Stimulated activated CD8-positive, alpha-beta memory T cell treated with anti-CD3 and anti-CD28 coated beads, Interleukin-2, amount 100 ng/mL, for 1 hour (primary cell): ENCODE data around the gene WWP2.

Source experiments
- DNase-seq, 2 donors: peaks; one replicate each; pipeline ENCODE4 v3.0.0-alpha.2; 2020; ENCODE audit warnings: low read depth in 2 of 2

The WWP2 gene

GRCh38 chr16:69858191-69859104 is 96.3 kb downstream of the WWP2 start:
- no peak for DNase-seq

GRCh38 chr16:69859105-69859989 is 97.2 kb downstream of the WWP2 start:
- no peak for DNase-seq

- no peak for DNase-seq
These were observed 98.4 kb downstream of the WWP2 start for GRCh38 chr16:69860233-69861231.

DNA sequence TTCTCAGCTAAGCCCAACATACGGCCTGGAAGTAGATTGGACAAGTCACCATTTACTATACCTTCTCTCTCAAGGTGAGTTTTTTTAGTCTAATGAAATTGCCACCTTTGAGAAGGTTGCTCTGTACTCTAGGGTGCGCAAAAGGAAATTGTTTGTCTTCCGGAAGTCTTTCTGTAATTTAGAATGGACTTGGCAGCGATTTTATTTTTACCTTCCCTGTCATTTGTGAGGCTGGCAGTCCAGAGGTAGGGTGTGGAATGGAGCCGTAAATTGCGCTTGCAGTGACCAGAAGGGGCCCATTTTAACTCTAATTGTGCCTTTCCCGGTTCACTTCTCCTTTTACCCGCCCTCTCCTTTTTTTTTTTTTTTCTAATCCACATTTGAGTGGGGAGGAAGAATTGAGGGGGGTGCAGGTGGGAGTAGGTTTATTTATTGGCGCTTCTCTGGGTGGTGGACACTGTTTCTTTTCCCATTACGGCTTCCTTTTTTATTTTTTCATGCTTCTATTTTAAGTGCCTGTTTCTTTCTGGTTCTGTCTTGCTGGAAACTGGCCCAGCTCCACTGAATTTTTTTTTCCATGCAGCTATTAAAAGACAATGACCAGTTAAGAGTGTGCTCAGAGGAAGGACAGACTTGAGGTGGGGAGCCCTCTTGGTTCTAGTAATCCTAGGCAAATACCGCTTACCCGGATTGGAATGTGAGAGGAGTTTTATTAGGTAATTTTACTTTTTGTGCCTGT is 99.3 kb downstream of the WWP2 start:
- DNase-seq: no peak

GRCh38 chr16:69863401-69864281 is 101.5 kb downstream of the WWP2 start:
- no peak for DNase-seq

DNA sequence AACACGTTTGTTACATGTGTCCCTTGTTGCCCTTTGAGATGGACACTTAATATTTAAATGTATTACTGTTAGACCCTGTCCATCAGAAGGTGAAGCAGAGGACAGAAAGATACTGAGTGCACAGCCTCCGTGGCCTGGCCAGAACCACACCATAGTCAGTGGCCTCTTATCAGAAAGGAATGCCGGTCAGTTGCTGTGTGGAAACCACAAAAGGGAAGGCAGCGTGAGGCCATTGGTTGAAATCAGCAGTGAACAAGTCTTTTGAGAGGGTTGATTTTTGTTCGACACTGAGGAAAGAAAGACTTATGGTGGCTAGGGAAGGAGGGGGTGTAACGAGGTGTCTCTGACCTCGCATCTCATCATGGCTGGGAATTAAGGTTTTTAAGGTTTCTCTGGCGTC is 103.6 kb downstream of the WWP2 start:
- no peak for DNase-seq

DNA sequence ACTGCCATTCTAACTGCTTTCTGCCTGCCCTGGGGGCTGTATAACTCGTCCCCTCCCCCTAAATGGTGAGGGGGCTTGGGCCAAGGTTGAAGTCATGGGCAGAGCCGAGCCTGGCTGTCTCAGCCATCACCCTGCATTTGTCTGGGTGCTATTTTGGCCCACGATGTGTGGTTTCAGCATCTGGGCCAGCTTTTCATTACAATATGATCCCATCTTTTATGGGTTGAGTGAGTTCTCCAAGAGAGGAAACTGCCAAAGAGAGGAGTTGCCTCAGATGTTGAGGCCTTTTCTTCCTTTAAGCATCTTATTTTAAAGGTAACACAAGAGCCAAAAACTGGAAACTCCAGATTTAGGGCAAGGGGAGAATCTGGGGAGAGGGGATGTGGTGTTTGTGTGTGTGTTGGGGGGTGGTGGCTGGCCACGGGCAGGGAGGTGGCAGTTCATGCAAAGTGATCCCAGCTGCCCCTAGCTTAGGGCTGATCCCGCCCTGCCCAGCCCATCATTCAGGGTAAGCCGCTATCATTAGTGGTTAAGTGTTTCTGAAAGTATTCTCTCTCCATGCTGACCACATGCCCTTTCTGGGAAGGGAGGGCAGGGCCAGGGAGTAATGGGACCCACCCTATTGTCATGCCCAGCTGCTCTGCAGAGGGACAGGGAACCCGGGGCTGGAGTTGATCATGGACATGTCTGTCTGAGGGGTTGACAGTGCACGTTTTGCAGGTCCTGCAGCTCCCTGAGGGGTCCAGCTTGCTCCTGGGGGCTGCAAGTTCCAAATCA is 105.8 kb downstream of the WWP2 start:
- DNase-seq: no peak

DNA sequence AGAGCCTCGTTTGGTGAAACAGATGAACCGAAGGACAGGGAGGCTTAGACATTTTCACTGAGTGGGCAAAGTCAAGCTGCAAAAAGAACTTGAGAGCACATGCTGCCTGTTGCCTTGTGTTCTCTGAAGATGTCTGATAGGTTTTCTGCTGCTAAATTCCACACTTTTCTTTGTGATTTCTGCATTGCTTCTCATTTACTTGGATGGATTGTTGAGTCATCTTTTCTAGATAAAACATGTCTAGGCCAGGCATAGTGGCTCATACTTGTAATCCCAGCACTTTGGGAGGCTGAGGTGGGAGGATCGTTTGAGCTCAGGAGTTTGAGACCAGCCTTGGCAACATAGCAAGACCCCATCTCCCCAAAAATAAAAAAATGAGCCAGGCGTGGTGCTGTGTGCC is 108.6 kb downstream of the WWP2 start:
- DNase-seq: no peak

GRCh38 chr16:69871708-69872107 is 109.6 kb downstream of the WWP2 start:
- no peak for DNase-seq

- no peak for DNase-seq
These were observed 110.8 kb downstream of the WWP2 start for GRCh38 chr16:69872888-69873287.

DNA sequence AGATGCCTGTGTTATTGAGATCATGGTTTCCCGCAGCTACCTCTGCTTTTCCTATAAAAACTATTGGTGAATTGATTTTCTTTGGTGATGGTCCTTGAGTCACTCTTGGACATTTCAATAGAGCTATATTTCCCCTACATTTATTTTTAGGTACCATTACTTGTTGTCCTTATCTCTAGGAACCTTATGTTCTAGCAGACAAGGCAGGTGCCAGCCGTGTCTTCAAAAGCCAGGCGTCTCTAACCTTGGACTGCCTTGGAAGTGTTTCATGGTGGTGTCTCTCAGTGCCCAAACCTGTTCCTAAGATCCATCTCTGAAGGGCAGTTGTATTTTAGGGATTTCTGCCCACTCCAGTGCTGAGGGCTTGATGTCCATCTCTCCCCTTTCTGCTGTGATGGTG is 111.7 kb downstream of the WWP2 start:
- DNase-seq: no peak

DNA sequence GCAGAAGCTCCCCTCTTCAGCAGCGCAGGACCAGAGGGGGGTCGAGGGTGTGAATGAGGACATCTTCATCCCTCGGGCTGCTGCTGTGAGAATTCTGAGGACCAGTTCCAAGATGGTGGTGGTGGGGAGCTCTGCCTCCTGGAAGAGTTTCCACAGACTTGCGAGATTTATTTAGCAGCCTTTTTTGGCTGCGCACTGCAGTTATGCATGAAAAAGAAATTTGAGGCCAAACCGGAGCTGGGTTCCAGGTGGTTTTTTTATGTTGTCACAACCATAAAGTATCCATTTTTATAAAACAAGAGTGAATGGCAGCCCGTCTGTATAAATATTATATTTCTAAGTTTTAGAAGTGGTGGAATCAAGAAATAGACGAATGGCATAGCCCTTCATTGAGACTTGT is 112.1 kb downstream of the WWP2 start:
- no peak for DNase-seq

GRCh38 chr16:69880640-69881133 is 118.6 kb downstream of the WWP2 start:
- DNase-seq: no peak

GRCh38 chr16:69881141-69881540 is 119.0 kb downstream of the WWP2 start:
- no peak for DNase-seq

DNA sequence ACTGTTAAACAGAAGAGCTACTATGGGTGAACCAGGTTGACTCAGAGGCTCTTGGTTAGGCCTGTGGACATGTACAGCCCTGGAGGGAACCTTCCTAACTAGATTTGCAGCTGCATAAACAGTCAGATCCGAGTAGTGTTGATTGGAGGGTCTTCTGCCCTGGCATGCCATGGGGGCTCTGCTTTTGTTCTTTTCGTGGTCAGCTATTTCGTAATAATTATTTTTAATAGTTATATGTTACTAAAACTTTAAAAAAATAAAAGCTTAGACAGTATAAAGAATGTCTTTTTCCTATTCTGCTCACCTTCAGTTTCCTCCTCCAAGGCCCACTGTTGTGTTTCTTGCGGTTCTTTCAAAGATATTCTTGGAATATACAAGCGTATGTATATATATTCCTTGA is 121.6 kb downstream of the WWP2 start:
- no peak for DNase-seq

GRCh38 chr16:69885722-69886121 is 123.6 kb downstream of the WWP2 start:
- DNase-seq: no peak

DNA sequence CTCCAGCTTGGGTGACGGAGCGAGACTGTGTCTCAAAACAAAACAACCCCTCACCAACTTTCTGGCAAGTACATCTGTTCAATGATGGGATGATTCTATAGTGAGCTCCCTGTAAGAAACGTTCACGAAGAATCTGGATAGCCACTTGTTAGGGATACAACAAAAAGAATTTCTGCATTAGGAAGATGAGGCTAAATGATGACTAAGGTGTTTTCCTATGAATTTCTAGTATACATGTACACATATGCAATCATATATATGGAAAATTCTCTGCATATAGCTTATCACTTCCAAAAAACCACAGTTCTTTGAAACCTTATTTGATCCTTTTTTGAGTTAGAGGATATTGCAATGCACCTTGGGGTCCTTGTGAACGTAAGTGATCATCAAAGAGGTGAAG is 124.6 kb downstream of the WWP2 start:
- DNase-seq: no peak

GRCh38 chr16:69888005-69888590 is 126.0 kb downstream of the WWP2 start:
- DNase-seq: no peak
